Natural killer cell (primary cell): Measurements from ENCODE around the gene PRKG1. TPM values are rescaled to one million over a fixed set of nuclear protein-coding genes. Genes with fewer than 3 reads are reported as not detected.

Experiments used
- ATAC-seq, 3 donors: fragments of 150-1000 bp in 2 of 3; fragments of 200-7000 bp in 1 of 3; cut with Tn5 transposase; 1 replicate in 1 of 3; 2 replicates in 2 of 3; pipeline ENCODE4 v1.10.0; 2021; ENCODE audit warnings: mild to moderate bottlenecking in 2 of 3, moderate library complexity in 2 of 3
- DNase-seq, 2 donors: peaks; one replicate each; pipeline versions ENCODE4 v3.0.0 to v3.0.0-alpha.2; 2013 to 2021; ENCODE audit warnings: mixed read lengths in 1 of 2
- H3K27ac ChIP-seq: one replicate; pipeline ENCODE4 v1.5.1; 2013; ENCODE audit warnings: mild to moderate bottlenecking, low read length
- H3K27me3 ChIP-seq: one replicate; pipeline ENCODE4 v1.6.1; 2013; ENCODE audit warnings: low read length; ENCODE audit not compliant: control insufficient read depth, insufficient read depth
- H3K36me3 ChIP-seq: one replicate; pipeline ENCODE4 v1.6.1; 2013; ENCODE audit warnings: low read length; ENCODE audit not compliant: control insufficient read depth, insufficient read depth
- H3K4me1 ChIP-seq: one replicate; pipeline ENCODE4 v1.6.1; 2013; ENCODE audit warnings: low read length; ENCODE audit not compliant: control insufficient read depth, insufficient read depth
- H3K4me3 ChIP-seq: one replicate; pipeline ENCODE4 v1.5.1; 2013; ENCODE audit warnings: low read length
- H3K9me3 ChIP-seq: one replicate; pipeline ENCODE4 v1.6.1; 2013; ENCODE audit warnings: low read length; ENCODE audit not compliant: control insufficient read depth, insufficient read depth
- H3K27ac Mint-ChIP-seq, 2 donors: one replicate each; pipeline ENCODE4 v1.8.0; 2022; ENCODE audit warnings: mild to moderate bottlenecking in 2 of 2, mixed read lengths in 2 of 2, moderate library complexity in 1 of 2
- H3K27me3 Mint-ChIP-seq, 2 donors: one replicate each; pipeline ENCODE4 v1.8.0; 2022; ENCODE audit warnings: low read depth in 2 of 2, mixed read lengths in 2 of 2
- H3K36me3 Mint-ChIP-seq: one replicate; pipeline ENCODE4 v1.8.0; 2022; ENCODE audit warnings: mixed read lengths
- H3K4me1 Mint-ChIP-seq, 2 donors: one replicate each; pipeline ENCODE4 v1.8.0; 2022; ENCODE audit warnings: mixed read lengths in 2 of 2
- H3K4me3 Mint-ChIP-seq: one replicate; pipeline ENCODE4 v1.8.0; 2022; ENCODE audit warnings: mild to moderate bottlenecking, moderate library complexity, mixed read lengths
- H3K9me3 Mint-ChIP-seq, 2 donors: one replicate each; pipeline ENCODE4 v1.8.0; 2022; ENCODE audit warnings: mixed read lengths in 2 of 2
- CTCF ChIP-seq: fragments of 200-600 bp; IDR thresholded peaks from one replicate; pipeline ENCODE4 v1.8.0; 2022; ENCODE audit warnings: antibody characterized with exemption
- WGBS: methylation state at CpG from one replicate; pipeline ENCODE4 v1.1.7; 2013; ENCODE audit warnings: missing lambda C conversion rate; ENCODE audit not compliant: insufficient coverage; 5-methylcytosine and 5-hydroxymethylcytosine counted together
- intact Hi-C: fragments of 100-400 bp; cut with micrococcal nuclease; formaldehyde crosslinking; loops from one replicate; pipeline ENCODE4 v1.14.2; 2022
- total RNA-seq, 4 donors: library from RNA; stranded (reverse); fragments of 120-200 nt in 1 of 4; gene quantifications; one replicate each; pipeline versions ENCODE4 v1.2.3 to v1.2.4, GENCODE V29; 2013 to 2022

The PRKG1 gene
- total RNA-seq, 3 donors from 2014 or later (not counting 1 experiment from before 2014, with no cell fraction given): 0.23 to 0.41 (median 0.35) TPM

GRCh38 chr10:51433949-51434475 is 359.7 kb downstream of the PRKG1 start:
- Mint-ChIP-seq H3K27me3 (peaks cover 0 to 7% of the 10 kb centered on the region in 2 donors), H3K27ac (no peak overlapping the region), H3K4me1 (no peaks in the 10 kb centered on the region), H3K4me3 (no peak overlapping the region), H3K9me3 (no peaks in the 10 kb centered on the region), H3K36me3 (no peaks in the 10 kb centered on the region)
- Histone ChIP-seq H3K4me3 (no peak overlapping the region), H3K27ac (no peak overlapping the region), H3K9me3 (no peaks in the 10 kb centered on the region), H3K4me1 (no peaks in the 10 kb centered on the region), H3K36me3 (no peaks in the 10 kb centered on the region), H3K27me3 (no peaks in the 10 kb centered on the region)
- intact Hi-C loops: no loop called here
- TF ChIP-seq CTCF: no peak
- no peak for ATAC-seq
- DNase-seq: no peak
- 93% methylated on average over 4 of the region's 4 CpGs for WGBS

GRCh38 chr10:51436805-51437204 is 362.5 kb downstream of the PRKG1 start:
- H3K9me3 Mint-ChIP-seq: no peaks in the 10 kb centered on the region
- no peaks in the 10 kb centered on the region for H3K27me3 Mint-ChIP-seq
- TF ChIP-seq CTCF: no peak
- no peaks in the 10 kb centered on the region for H3K36me3 ChIP-seq
- no peaks in the 10 kb centered on the region for H3K9me3 ChIP-seq
- no peak overlapping the region for H3K4me3 Mint-ChIP-seq
- no peaks in the 10 kb centered on the region for H3K4me1 Mint-ChIP-seq
- H3K4me3 ChIP-seq: no peak overlapping the region
- WGBS: 91% methylated on average over 4 of the region's 4 CpGs
- H3K27me3 ChIP-seq: no peaks in the 10 kb centered on the region
- DNase-seq: no peak
- H3K27ac ChIP-seq: no peak overlapping the region
- intact Hi-C loops: no loop called here
- no peak for ATAC-seq
- no peaks in the 10 kb centered on the region for H3K36me3 Mint-ChIP-seq
- no peaks in the 10 kb centered on the region for H3K4me1 ChIP-seq
- no peak overlapping the region for H3K27ac Mint-ChIP-seq

- TF ChIP-seq CTCF: no peak
- H3K9me3 Mint-ChIP-seq: no peaks in the 10 kb centered on the region
- no peaks in the 10 kb centered on the region for H3K4me1 Mint-ChIP-seq
- H3K27ac Mint-ChIP-seq: no peak overlapping the region
- H3K4me3 Mint-ChIP-seq: no peak overlapping the region
- no peaks in the 10 kb centered on the region for H3K36me3 Mint-ChIP-seq
- Histone ChIP-seq H3K27ac (no peak overlapping the region), H3K36me3 (no peaks in the 10 kb centered on the region), H3K4me1 (no peaks in the 10 kb centered on the region), H3K4me3 (no peak overlapping the region), H3K27me3 (no peaks in the 10 kb centered on the region), H3K9me3 (no peaks in the 10 kb centered on the region)
- intact Hi-C loops: no loop called here
- ATAC-seq (no peak), DNase-seq (no peak)
- 55% methylated on average over 1 of the region's 1 CpG for WGBS
- H3K27me3 Mint-ChIP-seq: peaks cover 0 to 4% of the 10 kb centered on the region in 2 donors
Measured at GRCh38 chr10:51439645-51440044, 365.4 kb downstream of the PRKG1 start.

- Histone ChIP-seq H3K4me1 (no peaks in the 10 kb centered on the region), H3K9me3 (no peaks in the 10 kb centered on the region), H3K4me3 (no peak overlapping the region), H3K36me3 (no peaks in the 10 kb centered on the region), H3K27me3 (no peaks in the 10 kb centered on the region), H3K27ac (no peak overlapping the region)
- Mint-ChIP-seq H3K4me1 (no peaks in the 10 kb centered on the region), H3K36me3 (no peaks in the 10 kb centered on the region), H3K27ac (no peak overlapping the region), H3K27me3 (peaks cover 0 to 4% of the 10 kb centered on the region in 2 donors), H3K9me3 (no peaks in the 10 kb centered on the region), H3K4me3 (no peak overlapping the region)
- DNase-seq (no peak), ATAC-seq (no peak)
- TF ChIP-seq CTCF: no peak
- intact Hi-C loops: no loop called here
- WGBS: 80% methylated on average over 1 of the region's 3 CpGs
Measured at GRCh38 chr10:51445588-51445987, 371.3 kb downstream of the PRKG1 start.
